Activated T-cell treated with anti-CD3 and anti-CD28 coated beads, Interleukin-2, amount 50 U/mL, for 1 hour (primary cell): ENCODE results near the gene FCRL3.
"Not testable (repeated sequence)": the region's sequence is repeated elsewhere in the genome, so short reads cannot be mapped to it uniquely, and the experiment has no call there.

Experiments used
- DNase-seq: peaks from one replicate; pipeline ENCODE4 v3.0.0-alpha.2; 2020

The FCRL3 gene, protein sequence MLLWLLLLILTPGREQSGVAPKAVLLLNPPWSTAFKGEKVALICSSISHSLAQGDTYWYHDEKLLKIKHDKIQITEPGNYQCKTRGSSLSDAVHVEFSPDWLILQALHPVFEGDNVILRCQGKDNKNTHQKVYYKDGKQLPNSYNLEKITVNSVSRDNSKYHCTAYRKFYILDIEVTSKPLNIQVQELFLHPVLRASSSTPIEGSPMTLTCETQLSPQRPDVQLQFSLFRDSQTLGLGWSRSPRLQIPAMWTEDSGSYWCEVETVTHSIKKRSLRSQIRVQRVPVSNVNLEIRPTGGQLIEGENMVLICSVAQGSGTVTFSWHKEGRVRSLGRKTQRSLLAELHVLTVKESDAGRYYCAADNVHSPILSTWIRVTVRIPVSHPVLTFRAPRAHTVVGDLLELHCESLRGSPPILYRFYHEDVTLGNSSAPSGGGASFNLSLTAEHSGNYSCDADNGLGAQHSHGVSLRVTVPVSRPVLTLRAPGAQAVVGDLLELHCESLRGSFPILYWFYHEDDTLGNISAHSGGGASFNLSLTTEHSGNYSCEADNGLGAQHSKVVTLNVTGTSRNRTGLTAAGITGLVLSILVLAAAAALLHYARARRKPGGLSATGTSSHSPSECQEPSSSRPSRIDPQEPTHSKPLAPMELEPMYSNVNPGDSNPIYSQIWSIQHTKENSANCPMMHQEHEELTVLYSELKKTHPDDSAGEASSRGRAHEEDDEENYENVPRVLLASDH

GRCh38 chr1:157700732-157701131 lies at the start of gene FCRL3:
Gene FCRL3, minus strand, starts transcription at chr1:157700769. Its CDS starts 280 bp downstream, at chr1:157700489.
- no peak for DNase-seq

DNA sequence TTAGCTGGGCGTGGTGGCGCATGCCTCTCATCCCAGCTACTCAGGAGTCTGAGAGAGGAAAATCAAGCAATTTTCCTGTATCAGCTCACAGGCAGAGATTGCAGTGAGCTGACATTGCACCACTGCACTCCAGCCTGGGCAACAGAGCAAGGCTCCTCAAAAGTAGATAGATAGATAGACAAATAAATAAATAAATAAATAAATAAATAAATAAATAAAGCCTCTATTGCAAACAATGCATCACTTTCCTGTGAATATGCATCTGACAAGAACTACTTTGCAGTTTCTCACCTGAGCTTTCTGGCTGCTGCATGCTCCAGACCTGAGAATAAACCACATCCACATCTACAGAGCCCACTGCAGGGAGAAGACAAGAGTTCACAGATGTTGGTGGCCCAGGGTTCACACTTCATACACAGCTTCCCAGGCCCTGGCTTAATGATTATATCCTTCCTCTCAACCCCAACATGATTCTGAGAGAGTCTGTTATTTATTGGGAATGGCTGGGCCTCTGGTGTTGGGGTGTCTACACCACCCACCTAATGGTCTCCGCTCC lies 47.8 kb upstream of the FCRL3 start:
- DNase-seq, result no peak

DNA sequence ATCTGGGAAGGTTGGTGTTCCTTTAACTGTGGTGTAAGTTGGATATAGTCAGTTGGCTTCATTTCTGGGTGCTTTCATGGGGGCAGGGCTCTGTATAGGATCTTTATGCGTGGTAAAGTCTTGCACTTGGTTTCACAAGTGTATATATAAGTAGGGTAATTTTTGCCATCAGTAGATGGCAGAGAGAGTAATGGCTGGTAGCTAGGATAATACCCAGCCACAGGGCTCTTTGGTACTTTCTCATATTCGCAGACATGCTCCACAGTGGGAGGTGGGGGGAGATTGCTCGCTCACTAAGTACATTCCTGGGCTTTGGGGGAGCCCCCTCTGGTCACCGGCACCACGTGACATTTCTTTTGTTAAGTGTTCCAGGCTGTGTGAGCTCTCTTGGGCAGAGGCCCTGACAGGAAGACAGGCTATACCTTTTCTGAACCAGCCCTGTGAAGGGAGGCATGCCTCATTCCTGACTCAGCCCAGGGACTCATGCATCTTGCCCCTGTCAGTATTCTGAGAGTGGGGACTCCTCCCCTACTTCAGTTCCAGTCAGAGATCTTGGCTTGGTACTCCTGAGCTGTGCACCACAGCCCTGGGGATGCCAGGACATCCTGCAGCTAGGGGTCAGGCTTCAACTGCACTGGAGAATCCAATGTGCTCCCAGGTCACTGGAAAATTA lies 38.8 kb upstream of the FCRL3 start:
- DNase-seq, result no peak

DNA sequence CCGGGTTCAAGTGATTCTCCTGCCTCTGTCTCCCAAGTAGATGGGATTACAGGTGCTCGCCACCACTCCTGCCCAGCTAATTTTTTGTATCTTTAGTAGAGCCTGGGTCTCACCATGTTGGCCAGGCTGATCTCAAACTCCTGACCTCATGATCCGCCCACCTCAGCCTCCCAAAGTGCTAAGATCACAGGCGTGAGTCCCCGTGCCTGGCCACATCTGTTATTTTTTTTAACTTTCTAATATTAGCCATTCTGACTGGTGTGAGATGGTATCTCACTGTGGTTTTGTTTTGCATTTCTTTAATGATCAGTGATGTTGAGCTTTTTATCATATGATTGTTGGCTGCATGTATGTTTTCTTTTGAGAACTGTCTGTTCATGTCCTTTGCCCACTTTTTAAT lies 35.4 kb upstream of the FCRL3 start:
- DNase-seq, result not testable (repeated sequence)

- no peak for DNase-seq
Observed at GRCh38 chr1:157734321-157734720, 33.8 kb upstream of the FCRL3 start.

GRCh38 chr1:157732755-157733154 lies 32.2 kb upstream of the FCRL3 start:
- no peak for DNase-seq

DNA sequence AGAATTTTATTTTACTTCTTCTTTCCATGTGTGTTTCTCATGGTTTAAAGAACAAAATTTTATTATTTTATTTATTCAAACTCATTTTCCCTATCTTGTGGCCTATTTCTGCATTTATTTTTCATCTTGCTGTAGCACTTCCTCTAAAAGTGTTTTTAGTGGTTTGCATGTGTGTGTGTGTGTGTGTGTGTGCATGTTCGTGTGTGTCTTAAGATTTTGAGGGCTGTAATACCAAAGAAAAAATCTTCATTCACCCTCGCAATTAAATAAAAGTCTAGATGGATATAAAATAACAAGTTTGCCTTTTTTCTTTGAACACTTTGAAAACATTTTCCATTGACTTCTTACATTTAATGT lies 24.6 kb upstream of the FCRL3 start:
- no peak for DNase-seq

- no peak for DNase-seq
Observed at GRCh38 chr1:157724537-157725220, 24.1 kb upstream of the FCRL3 start.

DNA sequence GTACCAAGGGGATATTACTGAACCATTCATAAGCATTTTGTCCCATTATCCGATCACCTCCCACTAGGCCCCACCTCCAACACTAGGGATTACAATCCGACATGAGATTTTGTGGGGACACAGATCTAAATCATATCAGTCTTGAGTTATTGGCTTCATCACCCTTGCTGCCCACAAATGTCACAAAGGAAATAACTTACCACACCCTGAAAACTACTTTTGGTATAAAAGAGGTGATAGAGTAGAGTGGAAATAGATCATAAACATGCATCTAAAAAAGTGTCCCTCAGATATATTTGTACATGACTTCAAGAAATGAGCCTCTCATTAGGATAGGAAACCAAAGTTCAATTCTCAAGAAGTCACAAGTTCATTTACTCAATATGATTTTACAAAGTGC lies 22.6 kb upstream of the FCRL3 start:
- DNase-seq, result no peak

GRCh38 chr1:157721985-157722384 lies 21.4 kb upstream of the FCRL3 start:
- no peak for DNase-seq

- no peak for DNase-seq
Observed at GRCh38 chr1:157715736-157716135, 15.2 kb upstream of the FCRL3 start.

- DNase-seq, result no peak
Observed at GRCh38 chr1:157711802-157712201, 11.2 kb upstream of the FCRL3 start.

DNA sequence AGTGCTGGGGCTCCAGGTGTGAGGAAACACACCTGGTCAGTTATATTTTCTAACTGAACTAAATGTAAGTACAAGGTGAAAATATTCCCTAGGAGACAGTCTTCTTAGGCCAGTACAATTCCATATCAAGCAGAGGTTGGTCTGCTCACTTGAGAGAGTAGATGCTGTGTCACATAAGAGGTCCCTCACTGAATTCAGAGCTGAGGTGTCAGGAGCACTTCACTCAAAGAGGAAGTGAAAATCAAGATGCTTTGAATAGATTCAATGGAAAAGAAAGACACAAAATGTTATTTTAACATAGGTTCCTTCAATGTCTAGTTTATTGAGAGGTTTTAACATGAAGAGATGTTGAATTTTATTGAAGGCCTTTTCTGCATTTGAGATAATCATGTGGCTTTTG lies 4.3 kb upstream of the FCRL3 start:
- DNase-seq, result no peak

- DNase-seq, result no peak
Observed at GRCh38 chr1:157703981-157704380, 3.4 kb upstream of the FCRL3 start.

DNA sequence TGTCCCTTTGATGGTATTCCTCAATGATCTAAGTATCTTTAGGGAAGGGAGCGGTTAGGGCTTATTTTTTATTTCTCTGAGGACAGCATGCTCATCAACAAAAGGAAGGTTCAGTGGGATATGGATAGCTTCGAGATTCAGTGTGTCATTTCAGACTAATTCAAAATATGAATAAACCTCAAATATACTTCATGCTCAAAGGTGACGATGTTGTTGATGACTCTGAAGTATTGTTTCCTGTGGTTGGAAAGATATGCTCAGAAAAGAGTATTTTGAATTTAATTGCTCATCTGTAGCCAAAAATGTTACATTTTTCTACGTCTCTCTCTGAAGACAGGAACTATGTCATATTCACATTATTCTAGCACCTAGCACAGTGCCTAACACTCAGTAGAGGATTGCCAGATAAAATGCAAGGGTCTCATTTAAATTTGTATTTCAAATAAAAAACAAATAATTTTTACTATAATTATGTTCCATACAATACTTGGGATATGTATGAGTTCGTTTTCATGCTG lies 1.8 kb upstream of the FCRL3 start:
- DNase-seq, result no peak

GRCh38 chr1:157700305-157700704 lies 264 bp downstream of the FCRL3 start:
- no peak for DNase-seq

GRCh38 chr1:157697781-157698569 lies 2.6 kb downstream of the FCRL3 start:
- DNase-seq, result no peak

GRCh38 chr1:157696966-157697628 lies 3.5 kb downstream of the FCRL3 start:
- no peak for DNase-seq

GRCh38 chr1:157695417-157695816 lies 5.2 kb downstream of the FCRL3 start:
- peak; percentile 17 for DNase-seq

GRCh38 chr1:157691285-157691920 lies 9.2 kb downstream of the FCRL3 start:
- no peak for DNase-seq
